BJ (cell line): ENCODE results near the gene SFXN1. TPM values are rescaled to one million over a fixed set of nuclear protein-coding genes. Genes with fewer than 3 reads are reported as not detected.
"Not testable (repeated sequence)": the region's sequence is repeated elsewhere in the genome, so short reads cannot be mapped to it uniquely, and the experiment has no call there.

ENCODE experiments used
- CTCF ChIA-PET: fragments of 350-600 bp; formaldehyde crosslinking; extraction: SDS; loops from one replicate; lab custom pipeline; 2021; ENCODE audit warnings: antibody characterized with exemption, inconsistent platforms; lab: Yijun Ruan, JAX
- POLR2A ChIA-PET: fragments of 300-600 bp; sonication (Branson Sonifier 250); formaldehyde crosslinking; extraction: SDS; loops from one replicate; lab custom pipeline; 2021; ENCODE audit warnings: antibody characterized with exemption; lab: Charles Lee
- DNase-seq: peaks from one replicate; pipeline ENCODE4 v3.0.0-alpha.2; 2011; ENCODE audit warnings: low read depth
- H3K27me3 ChIP-seq: 2 replicates; pipeline ENCODE4 v1.6.0; 2011; ENCODE audit warnings: low read length; ENCODE audit not compliant: control insufficient read depth, insufficient read depth
- H3K36me3 ChIP-seq: 2 replicates; pipeline ENCODE4 v1.5.1; 2011; ENCODE audit warnings: low read length; ENCODE audit not compliant: control insufficient read depth, insufficient read depth
- H3K4me3 ChIP-seq: 2 replicates; pipeline ENCODE4 v1.5.1; 2011; ENCODE audit warnings: low read depth, mild to moderate bottlenecking, control low read depth, low read length
- polyA plus RNA-seq: library from polyadenylated mRNA; depleted of rRNA; stranded (reverse); fragments of >200 nt; gene quantifications from 2 replicates; pipeline ENCODE4 v1.2.3, GENCODE V29; 2011
- TF ChIP-seq, protein P1 (sequence below): IDR thresholded peaks from 2 replicates; pipeline ENCODE4 v1.5.1; 2011; ENCODE audit warnings: low read depth, mild to moderate bottlenecking, control low read depth, inconsistent platforms, low read length, moderate library complexity; ENCODE audit not compliant: insufficient read depth

The SFXN1 gene
- polyA plus RNA-seq, 1 experiment: 89.9 TPM

DNA sequence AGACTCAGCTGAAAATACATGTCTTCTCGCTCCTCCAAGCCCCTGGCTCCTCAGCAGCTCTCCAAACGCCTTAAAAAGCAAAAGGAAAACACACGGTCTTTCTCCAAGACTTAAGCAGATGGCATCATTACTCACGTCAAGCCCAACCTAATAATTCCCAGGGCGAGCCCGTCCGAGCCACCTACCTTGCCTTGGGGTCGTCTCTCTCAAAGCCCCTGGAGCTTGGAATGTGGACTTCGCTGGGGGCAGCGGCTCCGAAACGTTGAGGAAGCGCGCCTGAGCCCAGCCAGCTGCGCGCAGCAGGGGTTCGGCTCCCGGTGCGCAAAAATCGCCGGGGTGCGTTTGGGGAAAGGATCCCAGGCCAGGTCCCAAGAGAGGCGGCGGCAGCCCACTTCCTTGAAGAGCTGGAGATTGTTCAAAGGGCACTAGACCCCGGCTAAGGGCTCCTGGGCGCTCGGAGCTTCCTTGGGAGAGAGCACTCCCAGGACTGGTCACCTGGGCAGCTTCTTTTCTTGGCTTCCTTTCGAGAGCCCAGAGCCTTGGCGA is 34.8 kb upstream of the SFXN1 start:
- Histone ChIP-seq H3K27me3 (peaks cover 3% of the 10 kb centered on the region), H3K4me3 (no peak overlapping the region), H3K36me3 (no peaks in the 10 kb centered on the region)
- CTCF ChIA-PET: interaction anchor here (1.0 to 1.3 kb wide), 3 partner anchors 21 to 533 kb away, joined by 3 to 6 read pairs (median 5); no protein-coding TSS in a partner anchor
- DNase-seq: no peak
- POLR2A ChIA-PET: no interaction called here
- TF ChIP-seq, protein P1, sequence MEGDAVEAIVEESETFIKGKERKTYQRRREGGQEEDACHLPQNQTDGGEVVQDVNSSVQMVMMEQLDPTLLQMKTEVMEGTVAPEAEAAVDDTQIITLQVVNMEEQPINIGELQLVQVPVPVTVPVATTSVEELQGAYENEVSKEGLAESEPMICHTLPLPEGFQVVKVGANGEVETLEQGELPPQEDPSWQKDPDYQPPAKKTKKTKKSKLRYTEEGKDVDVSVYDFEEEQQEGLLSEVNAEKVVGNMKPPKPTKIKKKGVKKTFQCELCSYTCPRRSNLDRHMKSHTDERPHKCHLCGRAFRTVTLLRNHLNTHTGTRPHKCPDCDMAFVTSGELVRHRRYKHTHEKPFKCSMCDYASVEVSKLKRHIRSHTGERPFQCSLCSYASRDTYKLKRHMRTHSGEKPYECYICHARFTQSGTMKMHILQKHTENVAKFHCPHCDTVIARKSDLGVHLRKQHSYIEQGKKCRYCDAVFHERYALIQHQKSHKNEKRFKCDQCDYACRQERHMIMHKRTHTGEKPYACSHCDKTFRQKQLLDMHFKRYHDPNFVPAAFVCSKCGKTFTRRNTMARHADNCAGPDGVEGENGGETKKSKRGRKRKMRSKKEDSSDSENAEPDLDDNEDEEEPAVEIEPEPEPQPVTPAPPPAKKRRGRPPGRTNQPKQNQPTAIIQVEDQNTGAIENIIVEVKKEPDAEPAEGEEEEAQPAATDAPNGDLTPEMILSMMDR: no peak

DNA sequence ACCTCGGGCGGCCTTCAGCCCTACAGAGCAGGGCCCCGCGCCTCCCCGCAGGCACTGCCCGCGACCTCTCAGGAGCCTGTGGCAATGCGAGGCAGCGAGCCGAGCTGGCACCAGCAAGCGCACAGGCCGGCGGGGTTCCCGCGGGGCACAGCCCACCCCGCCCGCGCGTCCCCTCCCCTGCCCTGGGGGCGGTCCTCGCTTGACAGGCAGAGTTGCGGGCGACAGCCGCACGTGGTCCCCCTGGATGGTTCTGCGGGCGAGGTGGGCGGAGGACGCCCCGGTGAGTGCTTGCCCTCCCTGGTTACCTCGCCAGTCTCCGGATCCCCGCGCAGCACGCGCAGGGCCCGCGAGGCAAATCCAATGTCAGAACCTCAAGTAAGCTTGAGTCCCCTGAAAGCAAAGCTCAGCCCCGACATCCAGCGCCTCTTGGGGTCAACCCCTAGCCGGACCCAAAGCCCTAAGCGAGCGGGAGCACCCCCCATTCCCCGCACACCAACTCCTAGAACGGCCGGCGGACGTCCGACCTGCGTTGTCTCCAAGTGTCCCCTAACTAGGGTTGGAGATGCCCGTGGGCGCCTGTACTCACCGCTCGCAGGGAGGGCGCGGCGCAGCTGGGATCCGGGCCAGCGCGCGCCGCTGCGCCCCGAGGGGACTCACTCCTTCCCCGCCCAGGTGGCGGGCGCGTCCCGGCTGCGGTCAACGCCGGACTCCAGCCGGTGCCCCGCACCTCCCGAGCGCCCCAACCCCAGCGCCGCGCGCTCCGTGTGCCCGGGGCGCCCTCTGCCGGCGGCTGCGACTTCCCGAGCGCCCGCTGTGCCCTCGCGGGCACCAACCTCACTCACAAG is 34.1 kb upstream of the SFXN1 start, which contains the start of gene DRD1:
TSS of gene DRD1 (minus strand) at position 123 of the 845 bp plus-strand sequence. CDS start 1,083 bp downstream, outside the sequence.
- Histone ChIP-seq H3K27me3 (peaks cover 3% of the 10 kb centered on the region), H3K36me3 (no peaks in the 10 kb centered on the region), H3K4me3 (no peak within 1 kb of the TSS)
- TF ChIP-seq, protein P1: peak; percentile 38; the same call in 1 of the 2 replicates
- no peak for DNase-seq
- POLR2A ChIA-PET: no interaction called here
- CTCF ChIA-PET: interaction anchor here (0.7 to 1.9 kb wide), 5 partner anchors 10 to 534 kb away, joined by 3 to 6 read pairs (median 4); no protein-coding TSS in a partner anchor

- ChIA-PET CTCF (interaction anchor here (0.7 to 1.9 kb wide), 3 partner anchors 10 to 534 kb away, joined by 3 to 4 read pairs (median 3); no protein-coding TSS in a partner anchor), POLR2A (no interaction called here)
- TF ChIP-seq, protein P1: no peak; the same call in 1 of the 2 replicates
- no peak overlapping the region for H3K4me3 ChIP-seq
- peaks cover 3% of the 10 kb centered on the region for H3K27me3 ChIP-seq
- DNase-seq: no peak
- H3K36me3 ChIP-seq: no peaks in the 10 kb centered on the region
Observed at GRCh38 chr5:175444905-175445456, 33.4 kb upstream of the SFXN1 start.

DNA sequence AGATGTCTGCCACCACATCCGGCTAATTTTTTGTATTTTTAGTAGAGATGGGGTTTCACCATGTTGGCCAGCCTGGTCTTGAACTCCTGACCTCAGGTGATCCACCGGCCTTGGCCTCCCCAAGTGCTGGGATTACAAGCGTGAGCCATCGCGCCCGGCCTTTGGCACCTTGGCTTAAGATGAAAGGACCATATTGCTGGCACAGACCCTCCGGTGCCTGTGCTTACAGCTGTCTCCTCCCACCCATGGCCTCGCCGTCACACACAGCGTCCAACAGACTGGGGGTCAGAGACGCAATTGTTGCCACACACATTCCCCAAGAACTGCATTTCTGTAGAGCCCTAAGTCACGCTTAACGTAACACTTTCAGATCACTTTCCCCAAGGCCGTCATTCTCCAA is 32.0 kb upstream of the SFXN1 start:
- CTCF ChIA-PET: interaction anchor here (2.8 kb wide), 1 partner anchor 18 kb away, joined by 8 read pairs; no protein-coding TSS in a partner anchor
- POLR2A ChIA-PET: not testable (repeated sequence)

DNA sequence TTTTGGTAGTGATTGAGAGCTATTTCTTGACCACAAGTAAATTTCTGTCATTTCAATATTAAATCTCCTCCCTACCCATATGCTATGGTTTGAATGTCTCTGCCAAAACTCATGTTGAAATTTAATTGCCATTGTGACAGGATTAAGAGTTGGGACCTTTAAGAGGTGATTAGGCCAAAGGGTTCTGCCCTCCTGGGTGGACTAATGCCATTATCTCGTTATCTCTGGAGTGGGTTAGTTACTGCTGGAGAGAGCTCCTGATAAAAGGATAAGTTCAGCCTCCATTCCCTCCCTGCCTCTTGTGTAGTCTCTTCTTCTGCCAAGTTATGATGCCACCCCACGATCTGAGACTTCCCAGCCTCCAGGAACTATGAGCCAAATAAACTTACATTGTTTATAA is 30.8 kb upstream of the SFXN1 start:
- DNase-seq: no peak
- TF ChIP-seq, protein P1: no peak
- Histone ChIP-seq H3K4me3 (no peak overlapping the region), H3K36me3 (no peaks in the 10 kb centered on the region), H3K27me3 (peaks cover 3% of the 10 kb centered on the region)
- CTCF ChIA-PET: interaction anchor here (1.3 to 2.8 kb wide), 2 partner anchors 11 to 17 kb away, joined by 3 to 8 read pairs; no protein-coding TSS in a partner anchor
- POLR2A ChIA-PET: no interaction called here

More for the DNA sequence above, 32.0 kb upstream of the SFXN1 start:
- DNase-seq, H3K4me3 ChIP-seq, H3K27me3 ChIP-seq, H3K36me3 ChIP-seq: not testable (repeated sequence)
